T-helper 17 cell (primary cell): ENCODE results near the gene SHKBP1. TPM values are rescaled to one million over a fixed set of nuclear protein-coding genes. Genes with fewer than 3 reads are reported as not detected.

ENCODE experiments used
- ATAC-seq: fragments of 150-1000 bp; cut with Tn5 transposase; 2 replicates; pipeline ENCODE4 v1.10.0; 2021; ENCODE audit warnings: mild to moderate bottlenecking, moderate library complexity
- DNase-seq, 3 donors: peaks; one replicate each; pipeline versions ENCODE4 v3.0.0 to v3.0.0-alpha.2; 2020 to 2021
- H3K9me3 ChIP-seq: one replicate; pipeline ENCODE4 v1.7.0; 2013; ENCODE audit warnings: low read length, mild to moderate bottlenecking; ENCODE audit not compliant: control insufficient read depth, poor library complexity, severe bottlenecking
- H3K27ac Mint-ChIP-seq: one replicate; pipeline ENCODE4 v1.8.0; 2022; ENCODE audit warnings: mild to moderate bottlenecking, moderate library complexity, mixed read lengths
- H3K27me3 Mint-ChIP-seq: one replicate; pipeline ENCODE4 v1.8.0; 2022; ENCODE audit warnings: mixed read lengths
- H3K36me3 Mint-ChIP-seq: one replicate; pipeline ENCODE4 v1.8.0; 2022; ENCODE audit warnings: low read depth, mixed read lengths
- H3K4me1 Mint-ChIP-seq: one replicate; pipeline ENCODE4 v1.8.0; 2022; ENCODE audit warnings: mild to moderate bottlenecking, mixed read lengths
- H3K4me3 Mint-ChIP-seq: one replicate; pipeline ENCODE4 v1.8.0; 2022; ENCODE audit warnings: mild to moderate bottlenecking, moderate library complexity, mixed read lengths
- total RNA-seq, 4 donors: library from RNA in 2 of 4; stranded (reverse) in 2 of 4; gene quantifications; one replicate each; pipeline ENCODE4 v1.2.3 and lab custom pipeline; 2022 to 2026

Gene SHKBP1
- total RNA-seq, 2 donors from 2014 or later: 124 to 141 TPM

- Mint-ChIP-seq H3K4me1 (peaks cover 12% of the 10 kb centered on the region), H3K27ac (no peak overlapping the region), H3K27me3 (no peaks in the 10 kb centered on the region), H3K36me3 (peaks cover 5% of the 10 kb centered on the region), H3K4me3 (no peak overlapping the region)
- peak; percentile 84 for ATAC-seq
- no peak for DNase-seq
- no peaks in the 10 kb centered on the region for H3K9me3 ChIP-seq
Measured at GRCh38 chr19:40592170-40592569, 15.5 kb downstream of the SHKBP1 start.

- ATAC-seq (no peak), DNase-seq (no peak)
- H3K4me3 Mint-ChIP-seq: no peak overlapping the region
- peaks cover 21% of the 10 kb centered on the region for H3K4me1 Mint-ChIP-seq
- peaks cover 10% of the 10 kb centered on the region for H3K27me3 Mint-ChIP-seq
- H3K9me3 ChIP-seq: no peaks in the 10 kb centered on the region
- H3K27ac Mint-ChIP-seq: peak overlapping the region; percentile 70
- H3K36me3 Mint-ChIP-seq: peaks cover 4% of the 10 kb centered on the region
Measured at GRCh38 chr19:40594255-40594654, 17.6 kb downstream of the SHKBP1 start.

GRCh38 chr19:40594657-40595091 is 18.0 kb downstream of the SHKBP1 start:
- Mint-ChIP-seq H3K4me3 (no peak overlapping the region), H3K27me3 (peaks cover 14% of the 10 kb centered on the region), H3K36me3 (peaks cover 6% of the 10 kb centered on the region), H3K27ac (peak overlapping the region; percentile 70), H3K4me1 (peaks cover 23% of the 10 kb centered on the region)
- ATAC-seq (no peak), DNase-seq (no peak)
- H3K9me3 ChIP-seq: no peaks in the 10 kb centered on the region

GRCh38 chr19:40596608-40597328 is 20.1 kb downstream of the SHKBP1 start:
- Mint-ChIP-seq H3K27ac (no peak overlapping the region), H3K27me3 (peaks cover 26% of the 10 kb centered on the region), H3K4me3 (no peak overlapping the region), H3K4me1 (peaks cover 33% of the 10 kb centered on the region), H3K36me3 (peaks cover 8% of the 10 kb centered on the region)
- no peaks in the 10 kb centered on the region for H3K9me3 ChIP-seq
- DNase-seq (no peak), ATAC-seq (no peak)

- H3K4me1 Mint-ChIP-seq: peaks cover 38% of the 10 kb centered on the region
- ATAC-seq (no peak), DNase-seq (no peak)
- H3K4me3 Mint-ChIP-seq: peak overlapping the region; percentile 79
- no peaks in the 10 kb centered on the region for H3K9me3 ChIP-seq
- H3K27ac Mint-ChIP-seq: no peak overlapping the region
- H3K36me3 Mint-ChIP-seq: peaks cover 8% of the 10 kb centered on the region
- H3K27me3 Mint-ChIP-seq: peaks cover 29% of the 10 kb centered on the region
Measured at GRCh38 chr19:40597329-40597838, 20.7 kb downstream of the SHKBP1 start.

GRCh38 chr19:40598121-40598917 is 21.6 kb downstream of the SHKBP1 start:
- Mint-ChIP-seq H3K36me3 (peaks cover 8% of the 10 kb centered on the region), H3K4me1 (peaks cover 40% of the 10 kb centered on the region), H3K27me3 (peaks cover 29% of the 10 kb centered on the region), H3K27ac (peak overlapping the region; percentile 47), H3K4me3 (peak overlapping the region; percentile 25)
- ATAC-seq: peak; percentile 69
- peak; percentile 74 to 86 (median 74) for DNase-seq
- H3K9me3 ChIP-seq: no peaks in the 10 kb centered on the region

GRCh38 chr19:40598918-40599307 is 22.2 kb downstream of the SHKBP1 start:
- Mint-ChIP-seq H3K27ac (peak overlapping the region; percentile 47), H3K36me3 (peaks cover 8% of the 10 kb centered on the region), H3K27me3 (peaks cover 29% of the 10 kb centered on the region), H3K4me3 (no peak overlapping the region), H3K4me1 (peaks cover 46% of the 10 kb centered on the region)
- DNase-seq (no peak), ATAC-seq (no peak)
- no peaks in the 10 kb centered on the region for H3K9me3 ChIP-seq

- no peaks in the 10 kb centered on the region for H3K9me3 ChIP-seq
- Mint-ChIP-seq H3K4me1 (peaks cover 46% of the 10 kb centered on the region), H3K27me3 (peaks cover 29% of the 10 kb centered on the region), H3K27ac (peak overlapping the region; percentile 47), H3K36me3 (peaks cover 8% of the 10 kb centered on the region), H3K4me3 (peak overlapping the region; percentile 90)
- ATAC-seq (no peak), DNase-seq (peak in 1 of 3 donors; percentile 29)
Measured at GRCh38 chr19:40599331-40599901, 22.7 kb downstream of the SHKBP1 start.

- Mint-ChIP-seq H3K4me3 (peak overlapping the region; percentile 90), H3K36me3 (peaks cover 8% of the 10 kb centered on the region), H3K27ac (peak overlapping the region; percentile 47), H3K27me3 (peaks cover 29% of the 10 kb centered on the region), H3K4me1 (peaks cover 43% of the 10 kb centered on the region)
- DNase-seq (no peak), ATAC-seq (no peak)
- no peaks in the 10 kb centered on the region for H3K9me3 ChIP-seq
Measured at GRCh38 chr19:40599902-40600569, 23.4 kb downstream of the SHKBP1 start.

GRCh38 chr19:40600570-40601133 is 24.0 kb downstream of the SHKBP1 start:
- Mint-ChIP-seq H3K4me3 (peak overlapping the region; percentile 77), H3K27me3 (peaks cover 29% of the 10 kb centered on the region), H3K27ac (peak overlapping the region; percentile 27), H3K36me3 (peaks cover 8% of the 10 kb centered on the region), H3K4me1 (peaks cover 47% of the 10 kb centered on the region)
- ATAC-seq: no peak
- H3K9me3 ChIP-seq: no peaks in the 10 kb centered on the region
- no peak for DNase-seq

GRCh38 chr19:40601134-40601974 is 24.7 kb downstream of the SHKBP1 start, which contains the start of gene LTBP4:
Gene LTBP4 (plus strand): TSS chr19:40601369. CDS start chr19:40601388, 19 bp downstream.
- Mint-ChIP-seq H3K27me3 (peaks cover 29% of the 10 kb centered on the region), H3K4me1 (peaks cover 50% of the 10 kb centered on the region), H3K27ac (peak within 1 kb of the TSS; percentile 27)

GRCh38 chr19:40603071-40603388 is 26.4 kb downstream of the SHKBP1 start:
- H3K36me3 Mint-ChIP-seq: peaks cover 4% of the 10 kb centered on the region
- DNase-seq: no peak
- no peaks in the 10 kb centered on the region for H3K9me3 ChIP-seq
- H3K27me3 Mint-ChIP-seq: peaks cover 23% of the 10 kb centered on the region
- peaks cover 51% of the 10 kb centered on the region for H3K4me1 Mint-ChIP-seq
- no peak for ATAC-seq
- peak overlapping the region; percentile 90 for H3K27ac Mint-ChIP-seq
- H3K4me3 Mint-ChIP-seq: peak overlapping the region; percentile 91

More at GRCh38 chr19:40601134-40601974, 24.7 kb downstream of the SHKBP1 start, which contains the start of gene LTBP4:
- Mint-ChIP-seq H3K4me3 (peak within 1 kb of the TSS; percentile 83), H3K36me3 (peaks cover 8% of the 10 kb centered on the region)
- H3K9me3 ChIP-seq: no peaks in the 10 kb centered on the region
- ATAC-seq: no peak
- DNase-seq: peak in 2 of 3 donors; percentile 29 to 44
